ACC112 (cell line): Measurements from ENCODE around the gene CREB3.

Experiments
- H2AFZ ChIP-seq: fragments of 200-600 bp; sonication (generic); one replicate; pipeline ENCODE4 v1.6.0; 2017; ENCODE audit warnings: antibody characterized with exemption, low read length; ENCODE audit not compliant: unreplicated experiment
- H3K27ac ChIP-seq: fragments of 200-600 bp; sonication (generic); 2 replicates; pipeline ENCODE4 v1.5.1; 2014; ENCODE audit warnings: low read depth, mild to moderate bottlenecking, antibody characterized with exemption, low read length, moderate library complexity
- H3K27me3 ChIP-seq: fragments of 200-600 bp; sonication (generic); 2 replicates; pipeline ENCODE4 v1.6.1; 2014; ENCODE audit warnings: mild to moderate bottlenecking, antibody characterized with exemption, low read length, moderate library complexity, mixed read lengths; ENCODE audit not compliant: insufficient read depth
- H3K36me3 ChIP-seq: fragments of 200-600 bp; sonication (generic); 2 replicates; pipeline ENCODE4 v1.6.1; 2016; ENCODE audit warnings: mild to moderate bottlenecking, antibody characterized with exemption, low read length, moderate library complexity, mixed read lengths; ENCODE audit not compliant: insufficient read depth
- H3K4me1 ChIP-seq: fragments of 200-600 bp; sonication (generic); one replicate; pipeline ENCODE4 v1.6.1; 2016; ENCODE audit warnings: low read length, mixed read lengths; ENCODE audit not compliant: insufficient read depth, unreplicated experiment, control insufficient read depth
- H3K4me3 ChIP-seq: fragments of 200-600 bp; sonication (generic); 2 replicates; pipeline ENCODE4 v1.5.1; 2014; ENCODE audit warnings: mild to moderate bottlenecking, low read depth, low read length
- H3K79me2 ChIP-seq: fragments of 200-600 bp; sonication (generic); one replicate; pipeline ENCODE4 v1.6.0; 2016; ENCODE audit warnings: low read length; ENCODE audit not compliant: control insufficient read depth, unreplicated experiment, insufficient read depth

The CREB3 gene

DNA sequence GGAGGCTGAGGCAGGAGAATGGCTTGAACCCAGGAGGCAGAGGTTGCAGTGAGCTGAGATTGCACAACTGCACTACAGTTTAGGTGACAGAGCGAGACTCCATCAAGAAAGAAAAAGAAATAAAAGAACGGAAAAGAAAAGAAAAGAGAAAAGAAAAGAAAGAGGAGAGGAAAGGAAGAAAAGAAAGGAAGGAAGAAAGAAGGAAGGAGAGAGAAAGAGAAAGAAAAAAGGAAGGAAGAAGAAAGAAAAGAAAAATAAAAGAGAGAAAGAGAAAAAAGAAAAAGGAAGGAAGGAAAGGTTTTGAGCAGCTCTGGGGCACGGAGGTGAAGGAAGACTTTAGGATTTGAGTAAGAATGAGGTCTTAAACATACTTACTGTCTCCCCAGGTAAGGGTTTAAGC is 18.9 kb upstream of the CREB3 start:
- no peaks in the 10 kb centered on the region for H3K27me3 ChIP-seq
- H3K79me2 ChIP-seq: peaks cover 3% of the 10 kb centered on the region
- peaks cover 59% of the 10 kb centered on the region for H3K36me3 ChIP-seq

DNA sequence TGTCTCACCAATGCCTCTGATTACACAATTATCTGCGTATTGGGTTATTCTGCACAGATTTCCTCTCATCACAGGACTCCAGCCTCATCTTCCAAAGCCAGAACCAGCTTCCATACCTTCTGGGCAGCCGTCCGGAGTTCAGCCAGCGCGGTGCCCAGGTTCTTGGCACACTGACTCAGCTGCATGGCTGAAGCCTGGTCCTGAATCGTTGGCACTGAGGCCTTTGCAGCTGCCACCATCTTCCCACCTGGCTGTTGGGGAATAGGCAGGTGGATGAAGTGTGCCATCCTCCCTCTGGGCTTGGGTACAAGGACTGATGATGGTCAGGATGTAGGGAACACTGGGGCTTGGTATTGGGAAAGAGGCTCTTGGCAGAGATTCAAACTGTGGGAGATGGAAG is 18.3 kb upstream of the CREB3 start:
- Histone ChIP-seq H3K79me2 (peaks cover 6% of the 10 kb centered on the region), H3K27me3 (no peaks in the 10 kb centered on the region), H3K36me3 (peaks cover 58% of the 10 kb centered on the region; the same call in 1 of the 2 replicates), H3K4me3 (no peak overlapping the region), H3K4me1 (no peaks in the 10 kb centered on the region), H2AFZ (no peak overlapping the region), H3K27ac (no peak overlapping the region)

More for the DNA sequence above, 18.9 kb upstream of the CREB3 start:
- H3K4me3 ChIP-seq: no peak overlapping the region
- H3K4me1 ChIP-seq: no peaks in the 10 kb centered on the region
- H3K27ac ChIP-seq: no peak overlapping the region
- H2AFZ ChIP-seq: no peak overlapping the region

GRCh38 chr9:35714579-35715252 is 17.8 kb upstream of the CREB3 start:
- Histone ChIP-seq H3K27me3 (no peaks in the 10 kb centered on the region), H3K4me3 (no peak overlapping the region), H3K27ac (no peak overlapping the region), H3K36me3 (peaks cover 60% of the 10 kb centered on the region; the same call in 1 of the 2 replicates), H3K4me1 (no peaks in the 10 kb centered on the region), H2AFZ (no peak overlapping the region), H3K79me2 (peaks cover 6% of the 10 kb centered on the region)

GRCh38 chr9:35716230-35716629 is 16.2 kb upstream of the CREB3 start:
- peaks cover 64% of the 10 kb centered on the region for H3K36me3 ChIP-seq
- H3K4me1 ChIP-seq: no peaks in the 10 kb centered on the region
- H3K4me3 ChIP-seq: no peak overlapping the region
- peaks cover 6% of the 10 kb centered on the region for H3K79me2 ChIP-seq
- no peak overlapping the region for H2AFZ ChIP-seq
- no peaks in the 10 kb centered on the region for H3K27me3 ChIP-seq
- H3K27ac ChIP-seq: no peak overlapping the region

DNA sequence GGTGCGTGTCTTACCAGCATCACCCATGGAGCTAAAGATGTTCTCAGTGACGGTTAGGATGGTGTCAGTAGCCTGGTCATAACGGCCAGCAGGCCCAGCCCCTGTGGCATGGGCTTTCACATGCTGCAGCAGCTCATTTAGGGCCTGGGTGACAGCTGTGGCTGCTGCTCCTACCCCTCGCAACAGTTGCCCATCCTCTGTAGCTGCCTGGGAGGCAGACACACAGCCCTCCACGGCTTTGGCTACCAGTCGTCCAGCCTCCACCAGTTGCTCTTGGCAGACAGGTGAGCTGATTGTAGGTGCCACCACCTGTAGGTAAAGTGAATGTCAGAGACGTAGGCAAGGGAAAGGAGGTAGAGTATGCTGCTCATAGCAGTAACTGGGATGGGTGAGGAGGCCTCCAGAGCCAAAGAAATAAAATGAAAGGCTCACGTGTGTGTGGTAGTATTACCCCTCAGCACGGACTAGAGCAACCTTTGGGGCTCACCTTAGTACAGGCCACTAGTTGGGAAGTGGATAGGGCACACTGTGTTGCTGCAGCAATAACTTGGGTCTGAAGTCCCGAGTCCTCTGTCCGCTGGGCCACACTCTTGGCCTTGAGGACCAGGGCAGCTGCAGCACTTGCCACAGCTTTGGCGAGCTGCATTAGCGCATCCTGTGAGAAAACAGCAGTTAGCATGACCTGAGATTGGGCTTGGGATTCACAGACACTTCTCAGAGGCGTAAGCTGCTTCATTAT is 15.2 kb upstream of the CREB3 start:
- H3K79me2 ChIP-seq: peaks cover 14% of the 10 kb centered on the region
- H3K27me3 ChIP-seq: no peaks in the 10 kb centered on the region
- H3K4me1 ChIP-seq: no peaks in the 10 kb centered on the region
- H3K36me3 ChIP-seq: peaks cover 71% of the 10 kb centered on the region
- H3K4me3 ChIP-seq: no peak overlapping the region
- H3K27ac ChIP-seq: no peak overlapping the region
- no peak overlapping the region for H2AFZ ChIP-seq

DNA sequence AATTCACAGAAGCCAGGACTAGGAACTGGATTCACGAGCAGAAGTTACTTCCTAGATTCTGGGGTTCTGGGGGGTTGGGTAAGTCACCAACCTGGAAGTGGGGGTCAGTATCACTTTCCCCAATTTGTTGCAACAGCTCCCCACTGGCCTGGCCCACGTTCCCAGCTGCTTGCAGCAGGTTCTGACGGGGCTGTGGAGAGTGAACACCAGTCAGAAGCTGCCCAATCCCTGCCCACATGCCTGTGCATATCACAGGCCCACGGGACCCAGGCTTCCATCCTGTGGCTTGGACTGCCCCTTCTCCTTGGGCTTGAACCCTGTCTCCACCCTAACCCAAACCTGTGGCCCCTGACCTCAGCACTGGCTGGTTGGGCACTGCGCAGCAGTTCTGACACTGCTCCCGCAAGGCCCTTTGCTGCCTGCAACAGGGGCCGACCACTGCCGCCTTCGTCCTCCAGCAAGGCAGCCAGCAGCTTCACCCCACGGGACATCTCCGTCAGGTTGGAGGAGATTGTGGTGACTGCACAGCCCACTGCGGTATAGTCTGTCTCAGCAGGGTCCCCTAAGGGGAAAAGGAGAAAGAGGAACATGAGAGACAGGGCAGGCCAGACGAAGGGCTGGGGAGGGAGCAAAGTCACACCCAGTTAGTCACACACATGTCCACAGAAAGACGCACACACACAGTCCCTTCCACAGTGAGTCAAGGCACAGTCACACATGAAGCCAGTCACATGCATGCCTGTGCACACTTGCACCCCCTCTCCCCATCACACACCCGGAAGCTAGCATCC is 13.6 kb upstream of the CREB3 start:
- Histone ChIP-seq H2AFZ (no peak overlapping the region), H3K36me3 (peaks cover 71% of the 10 kb centered on the region), H3K79me2 (peaks cover 24% of the 10 kb centered on the region), H3K4me3 (no peak overlapping the region), H3K27ac (peak overlapping the region; percentile 15; the same call in 1 of the 2 replicates), H3K27me3 (no peaks in the 10 kb centered on the region), H3K4me1 (no peaks in the 10 kb centered on the region)

DNA sequence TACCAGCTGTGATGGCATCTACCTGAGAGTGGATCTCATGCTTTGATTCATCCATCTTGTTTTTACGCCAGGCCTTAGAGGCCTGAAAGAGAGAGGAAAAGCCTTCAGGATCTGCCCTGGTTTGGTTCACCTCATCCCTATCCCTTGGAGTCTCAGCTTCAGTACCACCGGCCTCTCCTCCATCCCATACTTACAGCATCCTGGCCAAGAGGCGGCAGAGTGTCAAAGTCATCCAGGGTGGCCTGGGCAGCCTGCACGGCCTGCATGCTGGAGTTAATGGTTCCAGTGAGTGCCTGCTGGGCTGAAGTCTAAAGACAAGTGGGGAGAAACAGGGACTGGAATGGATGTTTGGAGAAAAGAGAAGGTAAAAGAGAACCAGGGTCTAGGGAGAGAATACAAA is 12.9 kb upstream of the CREB3 start:
- no peak overlapping the region; the same call in 1 of the 2 replicates for H3K27ac ChIP-seq
- H3K79me2 ChIP-seq: peaks cover 30% of the 10 kb centered on the region
- H3K27me3 ChIP-seq: no peaks in the 10 kb centered on the region
- no peak overlapping the region for H3K4me3 ChIP-seq
- H3K4me1 ChIP-seq: no peaks in the 10 kb centered on the region
- peaks cover 74% of the 10 kb centered on the region for H3K36me3 ChIP-seq
- H2AFZ ChIP-seq: no peak overlapping the region

DNA sequence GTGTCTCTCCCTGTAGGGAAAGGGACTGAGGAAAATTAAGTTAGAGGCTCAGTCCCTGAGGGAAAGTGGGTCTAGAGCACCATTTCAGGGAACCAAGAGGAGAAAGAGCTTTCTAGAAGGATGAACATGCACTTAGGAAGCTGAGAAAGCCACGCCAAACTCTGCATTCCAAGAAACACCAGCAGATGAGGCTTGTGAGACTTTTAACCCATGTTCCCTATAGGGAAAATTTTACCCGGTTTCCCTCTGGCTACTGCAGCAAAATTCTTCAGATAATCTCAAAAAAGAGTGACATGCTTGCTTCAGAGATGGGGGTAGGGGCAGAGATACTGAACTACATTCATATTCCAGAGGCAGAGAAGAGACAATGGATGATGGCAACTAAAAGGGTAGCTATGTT is 9.0 kb upstream of the CREB3 start:
- H3K79me2 ChIP-seq: peaks cover 62% of the 10 kb centered on the region
- H3K27me3 ChIP-seq: no peaks in the 10 kb centered on the region
- H3K36me3 ChIP-seq: peaks cover 59% of the 10 kb centered on the region
- H3K27ac ChIP-seq: no peak overlapping the region
- no peak overlapping the region for H3K4me3 ChIP-seq
- no peak overlapping the region for H2AFZ ChIP-seq
- peaks cover 21% of the 10 kb centered on the region for H3K4me1 ChIP-seq

- Histone ChIP-seq H3K36me3 (peaks cover 54% of the 10 kb centered on the region), H2AFZ (no peak overlapping the region), H3K79me2 (peaks cover 64% of the 10 kb centered on the region), H3K4me1 (peaks cover 26% of the 10 kb centered on the region), H3K27me3 (no peaks in the 10 kb centered on the region), H3K27ac (no peak overlapping the region), H3K4me3 (no peak overlapping the region)
Observed at GRCh38 chr9:35723908-35724307, 8.6 kb upstream of the CREB3 start.

DNA sequence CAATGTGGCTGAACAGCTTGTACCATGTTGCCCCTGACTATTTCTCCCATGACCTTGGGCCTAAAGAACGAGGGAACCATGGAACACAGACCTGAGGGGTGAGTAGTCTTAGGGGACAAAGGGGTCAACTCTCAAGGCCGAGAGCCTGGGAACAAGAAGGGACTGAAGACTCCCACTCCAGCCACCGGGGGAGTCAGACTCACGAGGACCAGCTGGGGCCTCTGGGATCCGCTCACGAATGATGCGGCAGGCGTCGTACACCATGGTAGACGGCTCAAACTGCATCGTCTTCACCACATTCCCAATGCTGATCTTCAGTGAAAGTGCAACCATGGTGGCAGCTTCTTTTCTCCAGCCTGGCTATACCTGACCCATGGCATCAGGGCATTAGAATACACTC is 7.1 kb upstream of the CREB3 start:
- H3K79me2 ChIP-seq: peaks cover 78% of the 10 kb centered on the region
- peaks cover 44% of the 10 kb centered on the region for H3K36me3 ChIP-seq

More for the DNA sequence above, 7.1 kb upstream of the CREB3 start:
- Histone ChIP-seq H3K4me1 (peaks cover 40% of the 10 kb centered on the region), H3K4me3 (no peak overlapping the region), H2AFZ (no peak overlapping the region), H3K27ac (no peak overlapping the region), H3K27me3 (no peaks in the 10 kb centered on the region)
